PC-9 (cell line): ENCODE measurements around the gene SEMA4C.

ENCODE experiments used
- EZH2 ChIP-seq: fragments of 200-600 bp; sonication (generic); IDR thresholded peaks from 2 replicates; pipeline ENCODE4 v1.8.0; 2017; ENCODE audit warnings: antibody characterized with exemption, low read depth
- TF ChIP-seq, protein P1 (sequence below): fragments of 200-600 bp; sonication (generic); conservative IDR thresholded peaks from 2 replicates; pipeline ENCODE4 v1.6.1; 2017; ENCODE audit warnings: mixed run types, antibody characterized with exemption, mild to moderate bottlenecking, moderate library complexity

DNA sequence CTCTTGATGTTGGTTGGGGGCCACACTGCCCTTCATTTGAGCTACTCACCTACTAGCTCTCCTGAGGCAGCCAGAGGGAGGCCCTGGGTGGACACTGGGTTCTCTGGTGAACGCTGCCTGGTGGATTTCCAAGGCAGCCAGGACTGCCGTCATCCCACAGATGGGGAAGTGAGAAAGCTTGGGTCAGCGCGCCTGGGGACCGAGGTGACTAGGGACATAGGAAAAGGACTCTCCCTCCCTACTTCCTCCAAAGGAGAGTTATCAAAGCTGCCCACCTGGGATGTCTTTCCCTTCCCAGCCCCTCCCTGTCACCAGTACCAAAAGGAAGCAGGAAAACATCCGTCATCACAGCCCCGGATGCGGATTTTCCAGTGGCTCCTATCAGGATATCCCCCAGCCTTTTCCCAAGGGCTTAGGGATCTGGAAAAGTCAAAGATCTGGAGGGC, 3.8 kb upstream of the SEMA4C start:
- TF ChIP-seq, protein P1, sequence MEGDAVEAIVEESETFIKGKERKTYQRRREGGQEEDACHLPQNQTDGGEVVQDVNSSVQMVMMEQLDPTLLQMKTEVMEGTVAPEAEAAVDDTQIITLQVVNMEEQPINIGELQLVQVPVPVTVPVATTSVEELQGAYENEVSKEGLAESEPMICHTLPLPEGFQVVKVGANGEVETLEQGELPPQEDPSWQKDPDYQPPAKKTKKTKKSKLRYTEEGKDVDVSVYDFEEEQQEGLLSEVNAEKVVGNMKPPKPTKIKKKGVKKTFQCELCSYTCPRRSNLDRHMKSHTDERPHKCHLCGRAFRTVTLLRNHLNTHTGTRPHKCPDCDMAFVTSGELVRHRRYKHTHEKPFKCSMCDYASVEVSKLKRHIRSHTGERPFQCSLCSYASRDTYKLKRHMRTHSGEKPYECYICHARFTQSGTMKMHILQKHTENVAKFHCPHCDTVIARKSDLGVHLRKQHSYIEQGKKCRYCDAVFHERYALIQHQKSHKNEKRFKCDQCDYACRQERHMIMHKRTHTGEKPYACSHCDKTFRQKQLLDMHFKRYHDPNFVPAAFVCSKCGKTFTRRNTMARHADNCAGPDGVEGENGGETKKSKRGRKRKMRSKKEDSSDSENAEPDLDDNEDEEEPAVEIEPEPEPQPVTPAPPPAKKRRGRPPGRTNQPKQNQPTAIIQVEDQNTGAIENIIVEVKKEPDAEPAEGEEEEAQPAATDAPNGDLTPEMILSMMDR = no peak
- no peak for TF ChIP-seq EZH2
